CD4-positive, alpha-beta T cell treated with Interferon gamma for 1 hour (primary cell): ENCODE measurements around the gene CCSER1.

Experiments used
- DNase-seq: peaks from one replicate; pipeline ENCODE4 v3.0.0-alpha.2; 2020

The CCSER1 gene

DNA sequence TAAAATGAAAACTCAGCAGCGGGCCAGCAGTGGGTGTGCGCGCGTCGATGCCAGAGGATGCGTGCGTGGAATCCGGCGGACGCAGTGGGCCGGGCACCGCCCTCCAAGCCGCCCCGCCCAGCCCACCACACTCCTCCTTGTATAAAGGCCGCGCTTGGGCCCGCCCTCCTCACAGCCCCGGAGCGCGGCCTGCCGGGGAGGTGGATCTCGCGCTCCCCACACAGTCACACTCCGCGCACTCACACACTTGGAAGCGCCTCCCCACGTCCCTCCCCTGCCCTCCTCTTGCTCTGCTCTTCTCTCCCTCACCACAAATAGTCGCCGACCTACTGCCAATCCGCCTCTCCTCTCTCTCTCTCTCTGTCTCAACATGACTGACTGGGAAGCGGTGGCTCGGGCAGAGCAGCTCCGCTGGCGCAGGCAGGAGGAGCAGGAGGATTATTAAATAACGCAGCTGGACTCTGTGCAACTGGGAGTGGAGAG lies at the start of gene CCSER1:
Gene CCSER1 (plus strand): TSS at position 172 of the 483 bp plus-strand sequence.
- peak; percentile 79 for DNase-seq

DNA sequence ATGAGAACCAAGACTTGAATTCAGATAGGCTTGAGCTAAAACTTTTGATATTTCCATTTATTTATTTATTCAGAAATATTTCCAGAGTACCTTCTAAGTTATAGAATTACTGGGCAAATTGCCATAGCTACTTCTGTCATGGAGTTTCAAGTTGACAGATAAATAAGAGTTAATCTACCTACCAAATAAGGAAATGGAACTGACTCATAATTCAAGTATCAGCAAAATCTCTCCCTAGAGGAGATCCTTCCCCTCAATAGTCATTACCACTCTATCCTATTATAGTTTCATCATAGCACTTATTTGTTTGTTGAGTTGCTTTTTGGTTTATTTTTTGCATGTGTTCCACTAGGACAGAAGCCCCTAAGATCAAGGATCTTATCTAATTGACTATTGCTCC lies 48.8 kb upstream of the CCSER1 start:
- no peak for DNase-seq

DNA sequence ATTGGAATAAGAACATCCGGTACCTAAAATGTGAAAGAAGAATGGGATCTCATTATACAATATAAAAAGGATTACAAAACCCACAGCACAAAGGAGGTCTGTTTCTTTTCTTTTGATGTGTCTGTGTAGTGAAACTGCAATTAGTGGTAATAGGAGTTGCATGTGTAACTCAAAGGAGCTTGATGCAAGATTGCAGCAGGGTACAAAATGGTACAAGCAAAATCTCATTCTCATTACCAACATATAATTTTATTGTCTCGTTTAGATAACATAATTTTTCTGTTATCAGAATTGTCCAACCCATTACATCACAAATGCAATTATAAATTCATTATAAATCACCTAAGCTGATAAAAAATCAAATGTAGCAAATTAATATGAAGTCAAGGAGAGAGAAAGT lies 47.1 kb upstream of the CCSER1 start:
- no peak for DNase-seq

DNA sequence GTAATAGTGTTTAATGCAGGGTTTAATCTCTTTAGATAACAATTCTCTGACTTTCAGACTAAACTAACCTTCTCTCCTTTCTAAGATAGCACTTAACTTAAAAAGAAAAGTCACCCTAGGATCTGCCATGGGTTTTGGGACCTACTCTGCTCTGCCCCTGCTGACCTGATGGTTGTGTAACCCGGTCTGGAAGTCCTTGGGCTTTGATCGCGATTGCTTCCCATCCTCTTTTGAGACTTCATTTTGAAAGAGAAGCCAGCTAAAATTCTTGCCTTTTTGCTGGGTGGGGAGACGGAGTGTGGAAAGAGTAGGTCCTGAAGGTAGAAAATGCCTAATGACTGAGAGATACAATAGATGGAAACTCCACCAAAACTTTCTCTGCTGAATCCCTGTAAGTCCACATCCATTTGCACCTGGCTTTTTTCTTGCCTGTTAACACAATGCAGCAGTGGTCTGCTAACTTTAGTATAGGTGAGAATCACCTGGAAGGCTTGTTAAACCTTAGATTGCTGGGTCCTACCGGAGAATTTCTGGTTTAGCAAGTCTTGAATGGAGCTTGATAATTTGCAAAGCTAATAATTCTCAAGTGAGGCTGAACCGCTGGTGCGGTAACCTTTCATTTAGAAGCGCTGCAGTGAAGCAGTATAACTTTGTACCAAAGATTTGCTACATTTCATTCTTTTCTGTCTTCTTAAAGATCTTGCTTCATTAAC lies 45.6 kb upstream of the CCSER1 start:
- no peak for DNase-seq

- DNase-seq = no peak
These were observed 44.7 kb upstream of the CCSER1 start for GRCh38 chr4:90082449-90082848.

GRCh38 chr4:90084277-90084966 lies 42.8 kb upstream of the CCSER1 start:
- DNase-seq = no peak

GRCh38 chr4:90084967-90085295 lies 42.3 kb upstream of the CCSER1 start:
- DNase-seq = no peak

DNA sequence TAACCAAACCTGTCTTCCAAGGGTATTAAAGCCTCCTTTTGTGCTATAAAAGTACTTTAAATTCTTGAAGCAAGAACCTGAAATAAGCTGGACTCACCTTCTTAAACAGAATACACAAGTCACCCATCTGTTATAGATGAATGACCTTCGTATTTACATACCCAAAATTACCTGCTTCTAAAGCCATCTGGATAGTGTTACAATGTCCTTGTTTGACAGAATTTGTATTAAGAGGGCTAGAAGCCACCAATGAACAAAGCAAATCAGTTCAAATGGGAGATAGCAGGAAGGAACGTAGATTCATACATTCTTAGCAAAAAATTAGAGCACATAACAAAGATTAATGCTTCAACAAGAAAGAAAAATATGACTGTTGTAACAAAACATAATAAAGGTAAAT lies 33.7 kb upstream of the CCSER1 start:
- DNase-seq = no peak

GRCh38 chr4:90095000-90095399 lies 32.2 kb upstream of the CCSER1 start:
- DNase-seq = no peak

DNA sequence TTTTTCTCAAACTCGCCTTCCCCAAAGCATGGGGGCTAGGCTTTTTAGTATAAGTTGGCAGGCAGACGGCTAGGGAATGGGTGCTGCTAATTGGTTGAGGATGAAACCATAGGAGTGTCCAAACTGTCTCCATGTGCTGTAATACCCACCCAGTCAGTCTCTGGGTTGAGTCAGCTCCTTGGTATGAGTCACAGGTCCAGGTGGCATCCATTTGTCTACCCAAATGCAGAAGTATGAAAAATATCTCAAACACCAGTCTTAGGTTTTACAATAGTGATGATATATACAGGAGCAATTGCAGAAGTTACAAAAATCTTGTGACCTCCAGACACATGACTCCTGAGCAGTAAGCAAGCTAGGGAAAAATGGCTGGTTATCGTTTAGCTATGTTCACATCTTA lies 27.4 kb upstream of the CCSER1 start:
- peak; percentile 45 for DNase-seq

DNA sequence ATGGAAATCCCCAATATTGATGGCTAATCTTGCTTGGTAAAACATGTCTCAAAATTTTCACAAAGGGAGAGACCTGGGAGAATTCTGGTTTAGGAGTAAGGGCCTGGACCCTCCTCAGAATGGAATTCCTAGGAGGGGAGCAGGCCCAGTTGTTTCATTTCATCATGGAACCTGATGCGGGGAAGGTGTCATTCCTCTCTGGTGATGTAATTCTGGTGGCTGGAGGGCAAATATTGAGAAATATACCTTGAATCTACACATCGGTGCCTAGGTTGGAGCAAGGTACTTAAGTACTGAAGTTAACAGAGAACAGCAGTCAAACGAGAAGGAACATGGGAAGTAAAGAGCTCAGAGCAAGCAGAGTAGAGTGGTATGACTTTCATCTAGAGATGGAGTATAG lies 23.2 kb upstream of the CCSER1 start:
- no peak for DNase-seq

GRCh38 chr4:90105274-90105673 lies 21.9 kb upstream of the CCSER1 start:
- DNase-seq = no peak

DNA sequence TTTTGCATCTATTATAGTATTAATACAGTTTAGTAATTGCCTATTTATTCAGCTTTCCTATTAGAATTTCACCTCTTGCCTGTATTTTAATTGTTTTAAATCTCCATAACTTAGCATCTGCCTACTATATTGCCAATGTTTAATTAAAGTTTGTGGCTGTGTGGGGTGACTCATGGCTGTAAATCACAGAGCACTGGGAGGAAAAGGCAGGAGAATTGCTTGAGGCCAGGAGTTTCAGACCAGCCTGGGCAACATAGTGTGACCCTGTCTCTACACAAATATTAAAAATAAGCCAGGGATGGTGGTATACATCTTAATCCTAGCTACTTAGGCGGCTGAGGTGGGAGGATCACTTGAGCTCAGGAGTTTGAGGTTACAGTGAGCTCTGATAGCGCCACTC lies 14.5 kb upstream of the CCSER1 start:
- DNase-seq = no peak

DNA sequence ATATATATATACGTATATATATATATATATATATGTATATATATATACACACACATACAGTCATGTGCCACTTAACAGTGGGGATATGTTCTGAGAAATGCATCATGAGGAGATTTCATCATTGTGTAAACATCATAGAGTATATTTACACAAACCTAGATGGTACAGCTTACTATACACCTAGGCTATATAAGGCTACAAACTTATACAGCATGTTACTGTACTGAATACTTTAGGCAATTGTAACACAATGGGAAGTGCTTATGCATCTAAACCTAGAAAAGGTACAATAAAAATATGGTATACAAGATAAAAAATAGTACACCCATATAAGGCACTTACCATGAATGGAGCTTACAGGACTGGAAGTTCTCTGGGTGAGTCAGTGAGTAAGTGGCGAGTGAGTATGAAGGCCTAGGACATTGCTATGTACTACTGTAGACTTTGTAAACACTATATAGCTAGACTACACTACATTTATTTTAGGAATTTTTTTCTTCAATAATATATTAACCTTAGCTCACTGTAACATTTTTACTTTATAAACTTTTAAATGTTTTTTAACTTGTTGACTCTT lies 13.2 kb upstream of the CCSER1 start:
- DNase-seq = no peak

GRCh38 chr4:90118527-90119195 lies 8.5 kb upstream of the CCSER1 start:
- DNase-seq = no peak

DNA sequence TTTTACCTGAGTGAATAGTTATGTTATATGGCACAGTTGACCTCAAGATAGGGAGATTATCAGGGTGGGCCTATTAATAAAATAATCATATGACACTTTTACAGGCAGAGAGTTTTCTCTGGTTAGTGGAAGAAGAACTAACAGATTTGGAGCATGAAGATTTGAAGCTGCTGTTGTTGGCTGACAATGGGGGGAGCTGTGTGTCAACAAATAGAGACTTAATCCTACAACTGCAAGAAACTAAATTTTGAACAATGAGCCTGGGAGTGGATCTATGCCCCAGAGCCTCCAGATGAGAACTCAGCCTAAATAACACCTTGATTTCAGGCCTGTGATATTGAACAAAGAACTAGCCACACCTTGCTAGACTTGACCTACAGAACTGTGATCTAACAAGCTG lies 7.2 kb upstream of the CCSER1 start:
- DNase-seq = no peak

- DNase-seq = no peak
These were observed 6.4 kb upstream of the CCSER1 start for GRCh38 chr4:90120815-90121214.

DNA sequence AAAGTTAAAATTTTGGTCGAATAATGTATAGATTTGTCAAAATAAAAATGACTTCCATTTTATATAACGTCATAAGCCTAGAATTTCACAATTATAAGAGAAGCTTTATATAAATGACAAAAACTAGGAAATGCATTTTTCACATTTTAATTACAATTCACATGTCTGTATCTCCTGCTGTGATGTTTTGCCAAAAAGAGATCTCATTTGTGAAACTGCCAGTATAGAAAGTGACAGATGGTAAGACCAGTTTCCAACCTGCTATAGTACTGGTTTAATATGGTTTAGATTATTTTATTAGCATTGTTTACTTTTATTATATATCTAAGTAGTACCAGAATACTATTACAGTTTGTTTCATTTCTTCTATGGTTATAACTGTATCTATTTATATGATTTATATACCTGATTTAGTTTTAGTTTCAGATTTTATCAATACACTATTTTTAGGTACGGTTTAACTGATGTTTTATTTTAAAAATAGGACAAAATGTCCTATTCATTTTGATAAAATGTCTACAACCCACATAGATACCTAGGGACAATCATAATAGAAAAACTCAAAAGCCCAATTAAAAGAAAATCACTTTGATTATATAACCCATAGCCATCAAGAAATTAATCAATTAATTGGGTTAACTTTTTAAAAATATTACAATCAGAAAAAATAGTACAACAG lies 5.4 kb upstream of the CCSER1 start:
- DNase-seq = no peak

GRCh38 chr4:90122355-90122748 lies 4.8 kb upstream of the CCSER1 start:
- no peak for DNase-seq

GRCh38 chr4:90124276-90124675 lies 2.9 kb upstream of the CCSER1 start:
- no peak for DNase-seq

- no peak for DNase-seq
These were observed 389 bp upstream of the CCSER1 start for GRCh38 chr4:90126805-90127204.

GRCh38 chr4:90127706-90128345 lies 632 bp downstream of the CCSER1 start:
- DNase-seq = no peak
